HepG2 (cell line): Measurements from ENCODE around the gene ANKS1A. TPM values are rescaled to one million over a fixed set of nuclear protein-coding genes. Genes with fewer than 3 reads are reported as not detected.

Source experiments
- ATAC-seq: fragments of 200-7000 bp; cut with Tn5 transposase; 3 replicates; pipeline ENCODE4 v1.9.1; 2020; ENCODE audit warnings: mild to moderate bottlenecking, moderate library complexity
- BruUV-seq: library from RNA; stranded (reverse); fragments of 400-500 nt; replicated peaks from 2 replicates; lab custom pipeline; 2021; lab: Mats Ljungman, UMichigan
- CTCF ChIA-PET: fragments of 300-600 bp; formaldehyde crosslinking; extraction: SDS; loops from one replicate; lab custom pipeline; 2021; ENCODE audit warnings: low total read pairs, inconsistent platforms, low intra/inter-chr PET ratio; lab: Yijun Ruan, JAX
- POLR2A ChIA-PET: fragments of 350-600 bp; sonication (Branson Sonifier 250); formaldehyde crosslinking; loops from one replicate; lab custom pipeline; 2020; ENCODE audit warnings: antibody characterized with exemption, inconsistent platforms; lab: Yijun Ruan, JAX
- DNase-seq: peaks from one replicate; pipeline ENCODE4 v3.0.0-alpha.2; 2015; ENCODE audit warnings: low spot score
- FAIRE-seq: peaks from 3 replicates; lab custom pipeline; 2011; peaks lifted over from hg19 to GRCh38; lab: Jason Lieb, UNC
- H2AFZ ChIP-seq: one replicate; pipeline ENCODE4 v1.6.1; 2011; ENCODE audit warnings: low read length, inconsistent platforms
- H3K27ac ChIP-seq: fragments of 300-600 bp; 3 replicates; pipeline ENCODE4 v1.8.0; 2011; ENCODE audit warnings: mixed run types, mild to moderate bottlenecking, mixed read lengths, low read length, inconsistent platforms; ENCODE audit not compliant: insufficient read depth; ENCODE audit errors: extremely low read length
- H3K27me3 ChIP-seq, 2 experiments: fragments of 200-600 bp in 1 of 2; 2 replicates in 1 of 2; 3 replicates in 1 of 2; pipeline versions ENCODE4 v1.6.0 to v1.8.0; 2011; ENCODE audit warnings: low read length in 2 of 2, mild to moderate bottlenecking in 2 of 2, moderate library complexity in 2 of 2, inconsistent platforms in 1 of 2; ENCODE audit not compliant: insufficient read depth in 2 of 2, control insufficient read depth in 1 of 2
- H3K36me3 ChIP-seq, 2 experiments: fragments of 200-600 bp in 1 of 2; replicated peaks in 1 of 2; 2 replicates in 1 of 2; 3 replicates in 1 of 2; pipeline versions ENCODE4 v1.5.1 to v1.8.0; 2011; ENCODE audit warnings: low read length in 2 of 2, inconsistent platforms in 1 of 2; ENCODE audit not compliant: insufficient read depth in 2 of 2, control insufficient read depth in 1 of 2
- H3K4me1 ChIP-seq: 2 replicates; pipeline ENCODE4 v1.5.1; 2012; ENCODE audit warnings: low read length, inconsistent platforms; ENCODE audit not compliant: insufficient read depth
- H3K4me2 ChIP-seq: 2 replicates; pipeline ENCODE4 v1.6.0; 2011; ENCODE audit warnings: low read depth, low read length, inconsistent platforms
- H3K4me3 ChIP-seq, 3 experiments: fragments of 200-600 bp in 1 of 3; sonication (generic), shearing (Covaris generic) in 1 of 3; replicated peaks in 1 of 3; 2 replicates each; pipeline ENCODE4 v1.5.1; 2011 to 2016; ENCODE audit warnings: low read length in 3 of 3, inconsistent platforms in 2 of 3, low read depth in 2 of 3, mild to moderate bottlenecking in 2 of 3, control low read depth in 1 of 3, mixed read lengths in 1 of 3; ENCODE audit not compliant: insufficient read depth in 1 of 3
- H3K79me2 ChIP-seq: one replicate; pipeline ENCODE4 v1.6.1; 2011; ENCODE audit warnings: low read length, inconsistent platforms; ENCODE audit not compliant: insufficient read depth
- H3K9ac ChIP-seq: 2 replicates; pipeline ENCODE4 v1.6.0; 2011; ENCODE audit warnings: mild to moderate bottlenecking, low read depth, low read length, inconsistent platforms; ENCODE audit not compliant: insufficient read depth
- H3K9me3 ChIP-seq: 2 replicates; pipeline ENCODE4 v1.5.1; 2012; ENCODE audit warnings: mild to moderate bottlenecking, low read length
- H4K20me1 ChIP-seq: 2 replicates; pipeline ENCODE4 v1.6.0; 2011; ENCODE audit warnings: inconsistent platforms, mild to moderate bottlenecking, low read length, moderate library complexity; ENCODE audit not compliant: insufficient read depth
- AKAP8 ChIP-seq: sonication (generic); formaldehyde crosslinking; IDR thresholded peaks from 2 replicates; pipeline ENCODE4 v1.5.1; 2020; ENCODE audit warnings: mild to moderate bottlenecking, missing genetic modification reagents
- FOXO1 ChIP-seq: sonication (generic); formaldehyde crosslinking; IDR thresholded peaks from 2 replicates; pipeline ENCODE4 v1.4.0; 2020; ENCODE audit warnings: missing genetic modification reagents
- HOXD1 ChIP-seq: sonication (generic); formaldehyde crosslinking; IDR thresholded peaks from 2 replicates; pipeline ENCODE4 v1.5.0; 2020; ENCODE audit warnings: missing genetic modification reagents
- KLF15 ChIP-seq: sonication (generic); formaldehyde crosslinking; IDR thresholded peaks from 2 replicates; pipeline ENCODE4 v1.8.1; 2023; ENCODE audit warnings: borderline replicate concordance, mild to moderate bottlenecking, inconsistent platforms, missing genetic modification reagents, mixed read lengths
- MIER3 ChIP-seq: IDR thresholded peaks from 2 replicates; pipeline ENCODE4 v1.6.1; 2016; ENCODE audit warnings: missing compliant biosample characterization, borderline replicate concordance
- NBN ChIP-seq: fragments of 450-650 bp; conservative IDR thresholded peaks from 2 replicates; pipeline ENCODE4 v1.6.1; 2017
- PAX8 ChIP-seq: sonication (generic); formaldehyde crosslinking; IDR thresholded peaks from 2 replicates; pipeline ENCODE4 v1.8.0; 2022; ENCODE audit warnings: mild to moderate bottlenecking, missing genetic modification reagents, borderline replicate concordance
- PHF5A ChIP-seq: IDR thresholded peaks from one replicate; pipeline ENCODE4 v1.6.1; 2018; ENCODE audit warnings: low read depth, missing genetic modification reagents; ENCODE audit not compliant: unreplicated experiment
- RBM39 ChIP-seq: fragments of 200-400 bp; formaldehyde crosslinking; IDR thresholded peaks from one replicate; pipeline ENCODE4 v1.6.1; 2018; ENCODE audit warnings: antibody characterized with exemption, mild to moderate bottlenecking, low read depth, low read length; ENCODE audit not compliant: poor library complexity, severe bottlenecking
- RFXANK ChIP-seq: IDR thresholded peaks from 2 replicates; pipeline ENCODE4 v1.6.1; 2016
- SIN3B ChIP-seq: fragments of 150-350 bp; IDR thresholded peaks from 2 replicates; pipeline ENCODE4 v1.6.1; 2014; ENCODE audit warnings: low read length
- TOPORS ChIP-seq: sonication (generic); formaldehyde crosslinking; IDR thresholded peaks from 2 replicates; pipeline ENCODE4 v1.8.0; 2023; ENCODE audit warnings: mild to moderate bottlenecking, missing genetic modification reagents
- YY1 ChIP-seq: IDR thresholded peaks from 2 replicates; pipeline ENCODE4 v1.6.1; 2011; ENCODE audit warnings: low read length, low read depth, moderate library complexity, mild to moderate bottlenecking; ENCODE audit not compliant: insufficient read depth, insufficient replicate concordance
- ZNF101 ChIP-seq: sonication (generic); formaldehyde crosslinking; IDR thresholded peaks from 2 replicates; pipeline ENCODE4 v1.4.0; 2020; ENCODE audit warnings: mild to moderate bottlenecking, low read depth, missing genetic modification reagents, borderline replicate concordance
- ZNF230 ChIP-seq: sonication (generic); formaldehyde crosslinking; IDR thresholded peaks from 2 replicates; pipeline ENCODE4 v1.4.0; 2020; ENCODE audit warnings: mild to moderate bottlenecking, missing genetic modification reagents
- ZNF530 ChIP-seq: sonication (generic); formaldehyde crosslinking; IDR thresholded peaks from 2 replicates; pipeline ENCODE4 v1.5.0; 2020; ENCODE audit warnings: low read depth, mild to moderate bottlenecking, missing genetic modification reagents
- WGBS: methylation state at CpG from one replicate; pipeline ENCODE4 v1.1.6; 2017; ENCODE audit warnings: low lambda C conversion rate; 5-methylcytosine and 5-hydroxymethylcytosine counted together
- in situ Hi-C: cut with HindIII; loops from 2 replicates; pipeline ENCODE4 v1.10.0; 2017; ENCODE audit warnings: low pct_unique_long_range_greater_than_20kb; ENCODE audit not compliant: extremely low pct_ligation_motif_present
- intact Hi-C: fragments of 100-400 bp; cut with micrococcal nuclease; formaldehyde crosslinking; loops from one replicate; pipeline ENCODE4 v1.10.0; 2022; ENCODE audit not compliant: unreplicated experiment
- polyA plus RNA-seq, 8 experiments: library from polyadenylated mRNA; depleted of rRNA in 3 of 8; stranded (reverse) in 7 of 8; unstranded in 1 of 8; fragments of >200 nt; fragmentation: Illumina TruSeq in 4 of 8; extraction: Trizol in 4 of 8; gene quantifications; 2 replicates each; pipeline versions ENCODE4 v1.2.1 to v1.2.3, GENCODE V29; 2011 to 2016; ENCODE audit warnings: low read depth in 4 of 8, missing spikeins in 1 of 8, mixed read lengths in 1 of 8; ENCODE audit not compliant: insufficient read depth in 1 of 8
- total RNA-seq, 5 experiments: library from RNA; depleted of rRNA; stranded (reverse); fragments of >200 nt; fragmentation: Illumina TruSeq; extraction: Trizol; gene quantifications; 2 replicates each; pipeline ENCODE4 v1.2.3, GENCODE V29; 2016; ENCODE audit warnings: low read depth in 1 of 5
- TF ChIP-seq, protein P1 (sequence below): sonication (generic); formaldehyde crosslinking; conservative IDR thresholded peaks from 2 replicates; pipeline ENCODE4 v1.4.0; 2020; ENCODE audit warnings: mild to moderate bottlenecking, missing genetic modification reagents, moderate library complexity
- TF ChIP-seq, protein P2 (sequence below): sonication (generic); formaldehyde crosslinking; IDR thresholded peaks from 2 replicates; pipeline ENCODE4 v1.5.1; 2020; ENCODE audit warnings: missing genetic modification reagents, mild to moderate bottlenecking, borderline replicate concordance

ANKS1A gene
- total and polyA plus RNA-seq, 2 of the 13 experiments (the other 11 are each of a cell fraction or from before 2014, with no cell fraction given): 7.2 to 15.1 TPM

DNA sequence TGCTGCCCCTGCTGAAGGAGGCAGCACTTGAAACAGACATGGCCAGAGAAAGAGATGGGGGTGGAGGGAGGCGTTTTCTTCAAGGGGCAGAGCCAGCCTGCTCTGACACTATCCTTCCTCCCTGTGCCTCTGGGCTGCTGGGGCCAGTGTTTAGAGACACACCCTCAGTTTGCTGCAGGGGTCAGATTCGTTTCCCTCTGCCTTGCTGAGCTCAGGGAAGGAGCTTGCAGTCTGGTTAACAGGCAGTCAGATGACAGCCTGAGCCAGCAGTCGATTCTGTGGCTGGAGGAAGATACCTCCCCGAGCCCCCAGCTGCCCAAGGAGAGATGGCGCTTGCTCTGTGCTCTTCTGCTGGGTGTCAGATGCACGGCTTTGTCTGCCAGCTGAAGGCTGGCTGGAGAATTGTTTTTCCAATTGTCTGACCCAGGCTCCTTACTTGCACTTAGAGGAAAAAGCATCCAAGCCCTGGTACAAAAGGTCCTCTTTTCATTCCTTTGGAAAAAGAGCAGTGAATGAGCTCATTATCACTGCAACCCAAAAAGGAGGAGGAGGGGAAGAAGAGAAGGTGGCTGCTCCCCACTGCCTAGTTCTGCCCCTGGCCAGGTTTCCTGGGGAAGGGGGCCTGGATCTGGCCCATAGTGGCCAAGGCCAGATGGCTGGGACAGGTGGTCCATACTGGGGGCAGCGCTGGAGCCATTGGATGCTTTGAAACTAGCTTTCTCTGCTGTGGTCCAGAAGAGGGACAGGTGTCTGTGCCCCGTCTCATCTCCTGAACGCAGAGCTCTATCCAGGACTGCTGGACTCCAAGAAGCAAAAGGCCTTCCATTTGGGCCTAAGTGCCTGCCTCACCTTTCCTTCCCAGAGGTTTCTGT is 163.9 kb downstream of the ANKS1A start:
- 96% methylated on average over 6 of the region's 9 CpGs for WGBS
- Histone ChIP-seq H3K27ac (no peak overlapping the region), H4K20me1 (no peaks in the 10 kb centered on the region), H3K4me1 (peaks cover 13% of the 10 kb centered on the region), H3K9ac (no peak overlapping the region), H2AFZ (no peak overlapping the region), H3K9me3 (no peaks in the 10 kb centered on the region), H3K27me3 (no peaks in the 10 kb centered on the region), H3K36me3 (peaks cover 7 to 25% of the 10 kb centered on the region in 2 experiments; a peak in 4 of 5 replicates), H3K79me2 (no peaks in the 10 kb centered on the region), H3K4me2 (no peak overlapping the region), H3K4me3 (no peak overlapping the region)
- TF ChIP-seq NBN (no peak), RFXANK (no peak), FOXO1 (CRISPR knock-in tag) (no peak), SIN3B (no peak), MIER3 (no peak), HOXD1 (no peak), PHF5A (CRISPR knock-in tag) (no peak), TOPORS (CRISPR knock-in tag) (no peak), YY1 (no peak), RBM39 (no peak), ZNF530 (CRISPR knock-in tag) (no peak), PAX8 (CRISPR knock-in tag) (no peak), KLF15 (CRISPR knock-in tag) (no peak), ZNF230 (CRISPR knock-in tag) (no peak), AKAP8 (no peak), ZNF101 (no peak)
- TF ChIP-seq, protein P1, sequence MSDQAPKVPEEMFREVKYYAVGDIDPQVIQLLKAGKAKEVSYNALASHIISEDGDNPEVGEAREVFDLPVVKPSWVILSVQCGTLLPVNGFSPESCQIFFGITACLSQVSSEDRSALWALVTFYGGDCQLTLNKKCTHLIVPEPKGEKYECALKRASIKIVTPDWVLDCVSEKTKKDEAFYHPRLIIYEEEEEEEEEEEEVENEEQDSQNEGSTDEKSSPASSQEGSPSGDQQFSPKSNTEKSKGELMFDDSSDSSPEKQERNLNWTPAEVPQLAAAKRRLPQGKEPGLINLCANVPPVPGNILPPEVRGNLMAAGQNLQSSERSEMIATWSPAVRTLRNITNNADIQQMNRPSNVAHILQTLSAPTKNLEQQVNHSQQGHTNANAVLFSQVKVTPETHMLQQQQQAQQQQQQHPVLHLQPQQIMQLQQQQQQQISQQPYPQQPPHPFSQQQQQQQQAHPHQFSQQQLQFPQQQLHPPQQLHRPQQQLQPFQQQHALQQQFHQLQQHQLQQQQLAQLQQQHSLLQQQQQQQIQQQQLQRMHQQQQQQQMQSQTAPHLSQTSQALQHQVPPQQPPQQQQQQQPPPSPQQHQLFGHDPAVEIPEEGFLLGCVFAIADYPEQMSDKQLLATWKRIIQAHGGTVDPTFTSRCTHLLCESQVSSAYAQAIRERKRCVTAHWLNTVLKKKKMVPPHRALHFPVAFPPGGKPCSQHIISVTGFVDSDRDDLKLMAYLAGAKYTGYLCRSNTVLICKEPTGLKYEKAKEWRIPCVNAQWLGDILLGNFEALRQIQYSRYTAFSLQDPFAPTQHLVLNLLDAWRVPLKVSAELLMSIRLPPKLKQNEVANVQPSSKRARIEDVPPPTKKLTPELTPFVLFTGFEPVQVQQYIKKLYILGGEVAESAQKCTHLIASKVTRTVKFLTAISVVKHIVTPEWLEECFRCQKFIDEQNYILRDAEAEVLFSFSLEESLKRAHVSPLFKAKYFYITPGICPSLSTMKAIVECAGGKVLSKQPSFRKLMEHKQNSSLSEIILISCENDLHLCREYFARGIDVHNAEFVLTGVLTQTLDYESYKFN (CRISPR knock-in tag): no peak
- TF ChIP-seq, protein P2, sequence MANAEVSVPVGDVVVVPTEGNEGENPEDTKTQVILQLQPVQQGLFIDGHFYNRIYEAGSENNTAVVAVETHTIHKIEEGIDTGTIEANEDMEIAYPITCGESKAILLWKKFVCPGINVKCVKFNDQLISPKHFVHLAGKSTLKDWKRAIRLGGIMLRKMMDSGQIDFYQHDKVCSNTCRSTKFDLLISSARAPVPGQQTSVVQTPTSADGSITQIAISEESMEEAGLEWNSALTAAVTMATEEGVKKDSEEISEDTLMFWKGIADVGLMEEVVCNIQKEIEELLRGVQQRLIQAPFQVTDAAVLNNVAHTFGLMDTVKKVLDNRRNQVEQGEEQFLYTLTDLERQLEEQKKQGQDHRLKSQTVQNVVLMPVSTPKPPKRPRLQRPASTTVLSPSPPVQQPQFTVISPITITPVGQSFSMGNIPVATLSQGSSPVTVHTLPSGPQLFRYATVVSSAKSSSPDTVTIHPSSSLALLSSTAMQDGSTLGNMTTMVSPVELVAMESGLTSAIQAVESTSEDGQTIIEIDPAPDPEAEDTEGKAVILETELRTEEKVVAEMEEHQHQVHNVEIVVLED: no peak
- CTCF ChIA-PET: no interaction called here
- intact Hi-C loops (no loop called here), in situ Hi-C loops (no loop called here)
- BruUV-seq: no TSS peak
- POLR2A ChIA-PET: no interaction called here
- no peak for DNase-seq
- FAIRE-seq: no peak
- no peak for ATAC-seq
